GM18858 (cell line): Measurements from ENCODE around the gene FLNA.

Experiments
- ATAC-seq: cut with Tn5 transposase; IDR thresholded peaks from one replicate; pipeline ENCODE4 v1.9.1; 2021; ENCODE audit not compliant: unreplicated experiment

Gene FLNA

DNA sequence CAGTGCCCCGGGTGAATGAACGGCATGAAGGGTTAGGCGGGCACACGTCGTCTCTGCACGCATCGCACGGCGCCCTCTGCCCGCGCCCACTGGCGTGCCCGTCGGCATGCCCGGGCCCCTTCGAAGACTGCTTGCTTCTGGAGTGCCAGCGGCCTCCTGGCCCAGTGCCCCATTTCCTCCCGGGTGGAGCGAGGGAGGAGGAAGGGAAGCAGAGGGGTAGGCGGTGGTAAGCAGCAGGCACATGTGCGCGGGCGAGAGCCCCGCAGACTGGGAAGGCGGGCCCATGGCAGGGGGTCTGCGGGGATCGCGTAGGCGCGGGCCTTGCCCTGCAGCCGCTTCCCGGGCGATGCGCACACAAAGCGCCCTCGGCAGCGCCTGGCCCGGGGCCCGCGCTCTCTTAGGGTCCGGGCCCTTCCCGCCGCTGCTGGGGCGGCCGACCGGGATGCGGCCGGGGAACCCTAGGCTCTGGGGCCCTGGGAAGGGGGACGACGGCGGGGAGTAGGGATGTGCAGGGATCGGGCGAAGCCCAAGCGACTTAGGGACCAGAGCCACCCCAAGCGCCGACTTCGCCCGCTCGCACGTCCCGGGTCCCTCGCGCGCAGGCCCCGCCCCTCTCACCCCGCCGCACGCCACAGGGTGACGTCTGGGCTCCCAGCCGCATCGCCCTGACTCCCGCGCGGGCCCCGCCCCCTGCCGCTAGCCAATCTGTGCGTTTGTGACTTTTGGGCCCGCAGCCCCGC is 3.8 kb upstream of the FLNA start:
- no peak for ATAC-seq

DNA sequence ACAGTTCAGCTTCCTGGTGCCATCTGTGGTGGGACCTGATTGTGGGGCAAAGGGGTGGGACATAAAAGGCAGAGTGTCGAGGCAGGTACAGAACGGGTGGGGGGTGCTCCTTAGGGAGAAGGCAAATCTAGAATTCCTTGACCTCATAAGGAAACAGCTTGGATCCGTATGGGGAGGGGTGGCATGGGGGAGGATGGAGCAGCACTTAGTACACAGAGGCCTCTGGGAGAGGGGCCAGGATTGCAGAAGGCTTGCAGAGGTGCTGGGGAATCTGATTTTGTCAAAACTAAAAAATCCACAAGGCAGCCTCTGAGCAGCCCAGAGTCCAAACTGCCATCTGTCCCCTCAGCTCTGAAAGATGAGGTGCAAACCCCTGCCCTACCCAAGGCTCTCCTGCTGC is 2.3 kb upstream of the FLNA start:
- ATAC-seq = no peak

GRCh38 chrX:154375156-154375504 is 696 bp upstream of the FLNA start:
- ATAC-seq = no peak

DNA sequence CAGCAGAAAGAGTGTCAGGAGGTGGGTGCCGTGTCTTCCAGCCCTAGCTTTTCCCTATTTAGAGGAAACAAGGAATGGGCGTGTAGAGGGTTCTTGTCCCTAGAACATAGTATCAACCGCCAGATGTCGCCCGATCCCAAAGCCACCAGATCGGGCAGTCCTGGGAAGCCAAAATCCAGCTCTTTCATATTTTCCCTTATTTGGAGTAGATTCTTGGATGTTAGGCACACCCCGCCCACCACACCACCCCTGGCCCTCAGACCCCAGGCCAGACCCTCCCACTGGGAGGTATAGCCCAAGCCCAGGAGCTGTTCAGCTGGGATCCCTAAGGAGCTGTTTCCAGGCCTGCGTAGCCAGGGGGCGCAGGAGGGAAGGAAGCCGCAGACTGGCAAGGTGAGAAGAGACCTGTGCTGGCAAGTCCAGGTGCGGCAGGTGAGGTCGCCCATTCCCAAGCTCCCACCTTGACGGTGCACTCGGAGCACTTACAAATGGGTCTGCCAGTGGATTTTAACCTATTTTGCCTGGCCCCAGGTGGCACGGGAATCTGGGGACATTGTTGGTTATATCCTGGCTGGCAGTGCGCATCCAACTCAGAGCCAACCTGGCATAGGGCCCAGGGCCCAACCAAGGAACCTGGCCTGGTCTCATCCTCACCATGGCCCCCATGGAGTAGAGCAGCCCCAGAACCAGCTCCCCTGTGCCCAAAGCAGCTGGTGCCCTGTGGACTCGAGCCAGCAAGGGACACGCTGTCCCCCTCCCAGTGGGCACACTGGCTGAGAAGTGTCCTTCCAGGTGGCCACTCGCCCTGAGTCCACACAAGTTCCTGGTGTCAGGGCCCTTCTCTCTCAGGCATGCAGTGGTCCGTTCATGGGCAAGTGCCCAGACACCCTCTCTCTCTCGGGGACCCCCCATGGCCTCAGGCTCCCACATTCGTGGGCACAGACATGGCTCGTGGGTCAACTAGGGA is 811 bp downstream of the FLNA start:
- no peak for ATAC-seq

GRCh38 chrX:154372612-154373022 is 1.8 kb downstream of the FLNA start:
- ATAC-seq = no peak

DNA sequence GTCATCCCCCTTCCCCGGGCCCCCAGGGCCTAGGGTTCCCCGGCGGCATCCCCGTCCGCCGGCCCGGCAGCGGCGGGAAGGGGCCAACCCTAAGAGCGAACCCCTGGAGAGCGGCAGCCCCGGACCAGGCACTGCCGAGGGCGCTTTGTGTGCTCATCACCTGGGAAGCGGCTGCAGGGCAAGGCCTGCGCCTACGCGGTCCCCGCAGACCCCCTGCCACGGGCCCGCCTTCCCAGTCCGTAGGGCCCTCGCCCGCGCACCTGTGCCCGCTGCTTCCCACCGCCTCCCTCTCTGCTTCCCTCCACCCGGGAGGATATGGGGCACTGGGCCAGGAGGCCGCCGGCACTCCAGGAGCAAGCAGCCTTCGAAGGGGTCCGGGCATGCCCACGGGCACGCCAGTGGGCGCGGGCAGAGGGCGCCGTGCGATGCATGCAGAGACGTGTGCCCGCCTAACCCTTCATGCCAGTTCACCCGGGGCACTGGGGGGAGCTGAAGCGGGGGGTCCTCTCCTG is 2.6 kb downstream of the FLNA start:
- no peak for ATAC-seq

- ATAC-seq = no peak
These were observed 3.2 kb downstream of the FLNA start for GRCh38 chrX:154371017-154371788.

GRCh38 chrX:154370300-154371016 is 4.0 kb downstream of the FLNA start:
- no peak for ATAC-seq

DNA sequence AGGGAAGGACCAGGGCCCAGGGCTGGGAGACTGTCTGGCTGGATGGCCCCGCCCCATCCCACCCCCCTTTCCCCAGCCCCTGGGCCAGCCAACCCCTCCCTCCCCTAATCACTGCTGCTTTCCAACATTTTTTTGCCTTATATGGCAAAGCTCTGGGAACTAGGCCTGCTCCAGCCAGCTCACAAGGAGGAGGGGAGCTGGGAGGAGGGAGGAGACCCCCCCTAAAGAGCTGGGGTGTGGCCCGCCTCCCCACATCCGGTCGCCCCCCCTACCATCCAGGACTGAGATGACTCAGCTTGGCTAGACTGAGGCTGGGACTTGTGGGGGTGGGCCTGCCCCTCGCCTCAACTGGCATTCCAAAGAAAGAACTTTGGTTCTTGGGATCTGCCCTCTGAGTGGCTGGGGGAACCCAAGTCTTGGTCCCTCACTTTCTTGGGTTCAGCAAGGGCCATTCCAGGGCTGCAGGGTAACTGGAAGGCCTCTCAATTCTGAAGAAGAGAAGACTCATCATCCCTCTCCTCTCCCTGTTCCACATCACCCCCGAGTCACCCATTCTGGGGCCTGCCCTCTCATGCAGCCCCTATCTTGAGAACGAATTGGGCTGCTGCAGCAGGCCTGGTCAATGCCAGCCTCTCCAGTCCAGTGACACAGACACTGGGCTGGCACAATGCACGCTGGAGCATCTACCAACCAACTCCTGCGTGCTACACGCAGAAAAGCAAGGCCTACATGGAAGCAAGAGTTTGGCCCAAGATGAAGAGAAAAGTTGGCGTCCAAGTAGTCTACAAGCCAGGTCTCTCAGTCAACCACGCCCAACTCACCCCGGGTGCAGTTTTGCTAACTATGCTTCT is 4.8 kb downstream of the FLNA start:
- no peak for ATAC-seq

GRCh38 chrX:154368630-154369448 is 5.6 kb downstream of the FLNA start:
- ATAC-seq = no peak

- no peak for ATAC-seq
These were observed 6.7 kb downstream of the FLNA start for GRCh38 chrX:154367474-154368308.

GRCh38 chrX:154366666-154367055 is 7.8 kb downstream of the FLNA start:
- no peak for ATAC-seq

DNA sequence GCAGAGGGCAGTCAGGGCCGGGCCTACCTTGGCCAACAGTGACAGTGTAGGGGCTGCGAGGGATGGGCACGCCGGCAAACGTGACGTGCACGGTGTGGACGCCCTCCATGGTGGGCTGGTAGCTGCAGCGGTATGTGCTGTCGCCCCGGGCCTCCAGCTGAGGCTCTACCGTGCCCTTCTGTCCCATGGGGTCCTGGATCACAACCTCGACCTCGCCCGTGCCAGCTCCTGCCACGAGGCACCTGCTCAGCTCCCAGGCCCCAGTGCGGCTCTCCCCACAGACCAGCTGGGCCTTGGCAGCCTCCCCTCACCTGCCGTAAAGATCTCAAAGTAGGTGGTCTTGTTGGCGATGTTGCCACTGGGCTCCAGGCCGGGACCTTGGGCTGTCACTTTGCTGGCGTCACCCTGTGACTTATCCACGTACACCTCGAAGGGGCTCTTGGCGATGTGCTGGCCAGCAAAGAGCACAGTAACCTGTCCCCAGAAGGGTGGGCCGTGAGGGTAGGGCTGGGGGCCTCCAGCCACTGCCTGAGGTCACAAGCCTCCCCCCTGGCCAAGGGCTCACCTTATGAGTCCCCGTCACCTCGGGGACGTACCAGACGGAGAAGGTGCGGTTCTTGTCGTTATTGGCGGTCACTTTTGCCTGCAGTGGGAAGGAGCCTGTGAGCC is 8.3 kb downstream of the FLNA start:
- ATAC-seq = no peak

GRCh38 chrX:154365052-154365600 is 9.3 kb downstream of the FLNA start:
- ATAC-seq = no peak

GRCh38 chrX:154363706-154364439 is 10.6 kb downstream of the FLNA start:
- no peak for ATAC-seq

DNA sequence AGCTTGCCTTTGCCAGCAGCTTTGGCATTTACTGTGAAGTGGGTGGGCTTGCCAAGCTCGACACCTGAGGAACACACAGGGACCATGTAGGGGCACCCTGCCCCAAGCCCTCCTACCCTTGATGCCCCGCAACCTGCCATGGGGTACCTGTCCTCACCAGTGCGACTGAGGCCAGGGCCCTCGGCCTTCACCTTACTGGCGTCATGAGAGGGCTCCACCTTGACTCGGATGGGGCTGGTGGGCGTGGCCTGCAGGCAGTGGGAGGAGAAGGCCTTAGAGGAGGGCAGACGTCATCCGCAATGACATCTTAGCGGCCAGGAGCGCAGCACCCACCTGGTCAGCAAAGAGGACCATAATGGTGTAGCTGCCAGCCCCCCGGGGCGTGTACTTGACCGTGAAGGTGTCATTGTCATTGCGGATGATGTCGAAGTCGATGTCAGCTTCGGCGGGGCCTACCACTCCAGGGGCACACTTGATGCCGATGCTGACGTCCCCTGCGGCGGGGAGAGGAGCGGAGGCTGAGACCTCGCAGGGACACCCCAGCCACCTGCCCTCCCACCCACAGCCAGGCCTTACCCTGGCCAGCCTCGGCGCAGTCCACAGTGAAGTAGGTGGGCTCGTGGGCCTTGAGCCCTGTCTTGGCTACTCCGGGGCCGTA is 12.2 kb downstream of the FLNA start:
- ATAC-seq = no peak
